ENCODE results near the gene SLC9C2. TPM values are rescaled to one million over a fixed set of nuclear protein-coding genes. Genes with fewer than 3 reads are reported as not detected.

SLC9C2 gene
- total RNA-seq, 4 donors from 2014 or later, result not detected

DNA sequence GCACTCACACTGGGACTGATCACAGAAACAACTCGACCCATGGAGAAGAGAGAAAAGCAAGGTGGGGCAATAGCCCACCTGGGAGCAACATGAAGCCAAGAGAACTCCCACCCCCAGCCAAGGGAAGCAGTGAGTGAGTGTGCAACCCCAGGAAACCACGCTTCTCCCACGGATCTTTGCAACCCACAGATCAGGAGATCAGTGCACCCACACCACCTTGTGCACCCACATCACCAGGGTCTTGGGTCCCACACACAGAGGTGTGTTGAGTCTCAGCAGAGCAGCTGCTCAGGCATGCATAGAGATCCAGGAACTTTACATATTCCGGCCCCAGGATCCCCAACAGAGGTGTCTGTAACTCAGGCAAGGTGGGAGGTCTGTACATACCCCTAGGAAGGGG is 143.0 kb downstream of the SLC9C2 start:
- no peaks in the 10 kb centered on the region for H3K9me3 ChIP-seq
- H3K36me3 ChIP-seq, result peaks cover 0 to 5% (median 0%) of the 10 kb centered on the region in 3 donors
- no peak for TF ChIP-seq POLR2A (IDR thresholded peaks at IDR 0.05)
- no peak for DNase-seq
- no peaks in the 10 kb centered on the region for H3K27me3 ChIP-seq
- no peaks in the 10 kb centered on the region for H3K4me1 ChIP-seq
- H3K27ac ChIP-seq, result no peak overlapping the region
- H3K4me3 ChIP-seq, result no peak overlapping the region

DNA sequence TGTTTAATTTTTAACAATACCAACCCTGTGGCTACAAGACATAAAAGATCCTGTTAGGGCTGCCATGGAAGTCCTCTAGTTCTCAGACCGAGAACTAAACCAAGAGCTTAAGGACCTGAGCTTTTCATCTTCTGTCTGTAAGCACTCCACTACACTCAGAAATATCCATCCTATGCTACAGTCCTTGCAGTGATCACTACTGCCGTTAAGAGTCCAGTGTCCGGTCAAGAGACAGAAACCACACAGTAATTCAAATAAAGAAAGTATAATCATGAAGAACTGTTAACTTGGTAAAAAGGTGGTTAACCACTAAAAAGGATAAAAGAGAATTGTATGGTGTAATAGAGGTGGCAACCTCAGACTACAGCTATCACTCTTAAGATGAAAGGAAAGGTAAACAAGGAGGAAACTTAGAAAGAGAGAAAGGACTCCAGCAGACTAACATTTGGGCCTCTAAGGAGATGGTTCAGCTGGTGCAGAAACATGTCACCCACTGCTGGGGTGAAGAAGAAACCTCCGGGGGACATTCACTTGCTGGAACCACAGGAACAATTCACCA is 147.8 kb downstream of the SLC9C2 start:
- Histone ChIP-seq H3K9me3 (no peaks in the 10 kb centered on the region), H3K27me3 (no peaks in the 10 kb centered on the region), H3K36me3 (no peaks in the 10 kb centered on the region), H3K27ac (no peak overlapping the region), H3K4me1 (no peaks in the 10 kb centered on the region), H3K4me3 (no peak overlapping the region)
- TF ChIP-seq POLR2A (IDR thresholded peaks at IDR 0.05) (no peak), CTCF (IDR thresholded peaks at IDR 0.05) (no peak)
- no peak for DNase-seq

- Histone ChIP-seq H3K36me3 (no peaks in the 10 kb centered on the region), H3K27me3 (no peaks in the 10 kb centered on the region), H3K4me3 (no peak overlapping the region), H3K27ac (no peak overlapping the region), H3K9me3 (no peaks in the 10 kb centered on the region), H3K4me1 (no peaks in the 10 kb centered on the region)
- no peak for DNase-seq
- TF ChIP-seq CTCF (IDR thresholded peaks at IDR 0.05), result no peak
- no peak for TF ChIP-seq POLR2A (IDR thresholded peaks at IDR 0.05)
These were observed 148.9 kb downstream of the SLC9C2 start for GRCh38 chr1:173453982-173454381.

DNA sequence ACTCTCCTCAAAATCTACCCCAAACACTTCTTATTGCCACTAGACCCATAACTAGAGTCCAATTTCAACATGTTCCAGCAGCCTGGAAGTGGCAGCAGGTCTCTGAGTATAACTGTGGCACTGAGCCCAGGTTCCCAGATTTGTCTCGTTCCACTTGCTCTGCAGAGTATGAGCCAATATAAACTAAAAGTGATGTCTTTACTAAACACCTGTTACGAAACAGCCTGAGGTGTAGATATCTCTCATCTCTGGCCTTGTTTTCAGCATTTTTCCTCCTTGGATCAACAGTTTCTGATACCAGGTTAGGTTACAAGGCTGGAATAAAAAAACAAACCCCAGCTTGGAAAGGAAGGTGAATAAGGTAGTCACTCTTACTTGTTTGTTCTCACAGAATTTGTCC is 150.9 kb downstream of the SLC9C2 start:
- H3K4me3 ChIP-seq, result no peak overlapping the region
- H3K4me1 ChIP-seq, result no peaks in the 10 kb centered on the region
- no peaks in the 10 kb centered on the region for H3K36me3 ChIP-seq
- TF ChIP-seq CTCF (IDR thresholded peaks at IDR 0.05) (no peak), POLR2A (IDR thresholded peaks at IDR 0.05) (no peak)
- H3K27me3 ChIP-seq, result no peaks in the 10 kb centered on the region
- no peaks in the 10 kb centered on the region for H3K9me3 ChIP-seq
- DNase-seq, result no peak
- no peak overlapping the region for H3K27ac ChIP-seq

Other genes with a start within 250 kb of the SLC9C2 start
- gene PRDX6, start 125.7 kb downstream of the SLC9C2 start, total RNA-seq, result 100 to 1,000 TPM in 2 of 4 donors, 10 to 100 TPM in 2; 75.3 to 130 (median 108) TPM
- gene TEX50, start 32.3 kb upstream of the SLC9C2 start, total RNA-seq, result not detected
- gene ANKRD45, start 66.8 kb upstream of the SLC9C2 start, total RNA-seq, result not detected
- 10 to 100 TPM; 24.8 to 38.5 (median 33.6) TPM for gene KLHL20, start 111.9 kb upstream of the SLC9C2 start, total RNA-seq
- gene DARS2, start 221.6 kb upstream of the SLC9C2 start, total RNA-seq, result 10 to 100 TPM; 10.3 to 35.5 (median 16.6) TPM
- 10 to 100 TPM in 1 of 4 donors, 1 to 10 TPM in 2, under 1 TPM in 1; 0.66 to 19.8 (median 3.9) TPM for gene CENPL, start 221.8 kb upstream of the SLC9C2 start, total RNA-seq

Data from Peyer's patch (tissue), 4 donors.